CD4-positive, alpha-beta T cell treated with Interleukin-12 subunit alpha and Interleukin-12 subunit beta, for 1 hour (primary cell): ENCODE measurements around the gene ZDHHC3.
"Not testable (repeated sequence)": the region's sequence is repeated elsewhere in the genome, so short reads cannot be mapped to it uniquely, and the experiment has no call there.

Experiments used
- DNase-seq: peaks from one replicate; pipeline ENCODE4 v3.0.0-alpha.2; 2020

ZDHHC3 gene

GRCh38 chr3:44993471-44994205 lies 17.7 kb upstream of the ZDHHC3 start:
- DNase-seq: no peak

GRCh38 chr3:44992555-44993470 lies 16.8 kb upstream of the ZDHHC3 start:
- peak; percentile 28 for DNase-seq

GRCh38 chr3:44991326-44991725 lies 15.4 kb upstream of the ZDHHC3 start:
- no peak for DNase-seq

GRCh38 chr3:44989636-44990373 lies 13.8 kb upstream of the ZDHHC3 start:
- DNase-seq: no peak

- DNase-seq: no peak
Observed at GRCh38 chr3:44989141-44989540, 13.2 kb upstream of the ZDHHC3 start.

GRCh38 chr3:44988073-44988472 lies 12.1 kb upstream of the ZDHHC3 start:
- DNase-seq: no peak

- DNase-seq: no peak
Observed at GRCh38 chr3:44987332-44987731, 11.4 kb upstream of the ZDHHC3 start.

- not testable (repeated sequence) for DNase-seq
Observed at GRCh38 chr3:44986330-44986729, 10.4 kb upstream of the ZDHHC3 start.

- no peak for DNase-seq
Observed at GRCh38 chr3:44984335-44984734, 8.4 kb upstream of the ZDHHC3 start.

GRCh38 chr3:44983484-44983941 lies 7.5 kb upstream of the ZDHHC3 start:
- DNase-seq: no peak

- DNase-seq: no peak
Observed at GRCh38 chr3:44982817-44983216, 6.8 kb upstream of the ZDHHC3 start.

- peak; percentile 19 for DNase-seq
Observed at GRCh38 chr3:44981751-44982150, 5.8 kb upstream of the ZDHHC3 start.

GRCh38 chr3:44981220-44981619 lies 5.2 kb upstream of the ZDHHC3 start:
- no peak for DNase-seq

- DNase-seq: no peak
Observed at GRCh38 chr3:44974416-44974815, 1.6 kb downstream of the ZDHHC3 start.

GRCh38 chr3:44970926-44971490 lies 5.0 kb downstream of the ZDHHC3 start:
- DNase-seq: no peak

- peak; percentile 17 for DNase-seq
Observed at GRCh38 chr3:44969828-44970179, 6.2 kb downstream of the ZDHHC3 start.

GRCh38 chr3:44969154-44969827 lies 6.7 kb downstream of the ZDHHC3 start:
- DNase-seq: peak; percentile 26

- no peak for DNase-seq
Observed at GRCh38 chr3:44968447-44968858, 7.5 kb downstream of the ZDHHC3 start.

GRCh38 chr3:44966795-44967278 lies 9.1 kb downstream of the ZDHHC3 start:
- DNase-seq: no peak

- DNase-seq: no peak
Observed at GRCh38 chr3:44965165-44965564, 10.8 kb downstream of the ZDHHC3 start.

GRCh38 chr3:44963571-44964325 lies 12.2 kb downstream of the ZDHHC3 start:
- no peak for DNase-seq
